GM13977 (cell line): ENCODE results near the gene TOPBP1.

Experiments used
- DNase-seq: peaks from one replicate; pipeline ENCODE4 v3.0.0; 2012; ENCODE audit warnings: low spot score
- CTCF ChIP-seq: IDR thresholded peaks from 2 replicates; pipeline ENCODE4 v1.5.1; 2012; ENCODE audit warnings: mild to moderate bottlenecking, control low read depth; ENCODE audit not compliant: insufficient read depth; ENCODE audit errors: extremely low read depth, missing control alignments
- in situ Hi-C: fragments of 300-500 bp; cut with MboI; formaldehyde crosslinking; loops from one replicate; pipeline ENCODE4 v1.12.0; 2022; ENCODE audit warnings: low sequenced_read_pairs, low pct_unique_long_range_greater_than_20kb, mixed read lengths, inconsistent platforms; ENCODE audit not compliant: unreplicated experiment

Gene TOPBP1

GRCh38 chr3:133591271-133591742, 70.4 kb downstream of the TOPBP1 start:
- no peak for TF ChIP-seq CTCF
- in situ Hi-C loops: no loop called here
- DNase-seq: no peak

GRCh38 chr3:133589503-133589902, 72.2 kb downstream of the TOPBP1 start:
- no peak for TF ChIP-seq CTCF
- DNase-seq: no peak
- in situ Hi-C loops: no loop called here

GRCh38 chr3:133588784-133589465, 72.8 kb downstream of the TOPBP1 start:
- in situ Hi-C loops: no loop called here
- TF ChIP-seq CTCF: no peak
- no peak for DNase-seq

GRCh38 chr3:133588035-133588434, 73.7 kb downstream of the TOPBP1 start:
- in situ Hi-C loops: no loop called here
- no peak for TF ChIP-seq CTCF

GRCh38 chr3:133583396-133583795, 78.3 kb downstream of the TOPBP1 start:
- TF ChIP-seq CTCF: no peak
- DNase-seq: no peak
- in situ Hi-C loops: no loop called here

More at GRCh38 chr3:133588035-133588434, 73.7 kb downstream of the TOPBP1 start:
- DNase-seq: no peak

GRCh38 chr3:133578548-133579191, 83.1 kb downstream of the TOPBP1 start:
- no peak for DNase-seq
- TF ChIP-seq CTCF: peak; percentile 39
- in situ Hi-C loops: loop anchor here (10.0 kb wide), 1 partner anchor 104 kb away; no protein-coding TSS in a partner anchor
